Small intestine (tissue), 7 donors: ENCODE results near the gene NRP2. TPM values are rescaled to one million over a fixed set of nuclear protein-coding genes. Genes with fewer than 3 reads are reported as not detected.

Experiments used
- DNase-seq, 2 donors: peaks; one replicate each; pipeline versions ENCODE4 v3.0.0 to v3.0.0-alpha.2; 2013
- FAIRE-seq: peaks from 2 replicates; lab custom pipeline; 2012; peaks lifted over from hg19 to GRCh38; lab: Jason Lieb, UNC
- H3K27ac ChIP-seq, 3 donors: one replicate each; pipeline ENCODE4 v1.5.1; 2013; ENCODE audit warnings: low read length in 2 of 3, mild to moderate bottlenecking in 2 of 3, control low read depth in 1 of 3, inconsistent platforms in 1 of 3, low read depth in 1 of 3, moderate library complexity in 1 of 3
- H3K27me3 ChIP-seq, 3 donors: one replicate each; pipeline ENCODE4 v1.6.1; 2013; ENCODE audit warnings: low read length in 3 of 3, inconsistent platforms in 1 of 3; ENCODE audit not compliant: control insufficient read depth in 3 of 3, insufficient read depth in 3 of 3
- H3K36me3 ChIP-seq, 3 donors: one replicate each; pipeline ENCODE4 v1.6.1; 2013; ENCODE audit warnings: low read length in 3 of 3, inconsistent platforms in 1 of 3, low read depth in 1 of 3, mild to moderate bottlenecking in 1 of 3, moderate library complexity in 1 of 3; ENCODE audit not compliant: control insufficient read depth in 3 of 3, insufficient read depth in 2 of 3
- H3K4me1 ChIP-seq, 3 donors: one replicate each; pipeline ENCODE4 v1.6.1; 2013; ENCODE audit warnings: low read length in 2 of 3, inconsistent platforms in 1 of 3, low read depth in 1 of 3, mild to moderate bottlenecking in 1 of 3, moderate library complexity in 1 of 3; ENCODE audit not compliant: control insufficient read depth in 3 of 3, insufficient read depth in 2 of 3
- H3K4me3 ChIP-seq, 3 donors: one replicate each; pipeline ENCODE4 v1.5.1; 2013; ENCODE audit warnings: low read length in 3 of 3, control low read depth in 1 of 3, inconsistent platforms in 1 of 3, low read depth in 1 of 3, mild to moderate bottlenecking in 1 of 3, moderate library complexity in 1 of 3
- H3K9me3 ChIP-seq, 2 donors: one replicate each; pipeline ENCODE4 v1.6.1; 2013; ENCODE audit warnings: low read depth in 1 of 2, low read length in 1 of 2; ENCODE audit not compliant: control insufficient read depth in 2 of 2, insufficient read depth in 1 of 2
- WGBS, 3 donors: extraction: QIAGEN DNeasy Blood & Tissue Kit; methylation state at CpG; one replicate each; pipeline ENCODE4 v1.1.7; 2013; 5-methylcytosine and 5-hydroxymethylcytosine counted together
- polyA plus RNA-seq, 4 donors: library from polyadenylated mRNA; stranded (reverse) in 3 of 4; unstranded in 1 of 4; fragments of 200-250 nt in 3 of 4; fragments of 120-200 nt in 1 of 4; gene quantifications; one replicate each; pipeline versions ENCODE4 v1.2.1 to v1.2.3, GENCODE V29; 2013
- donor health status: healthy with polysubstance abuse.
- donor health status: control.
- donor health status: control.
- donor health status: Bipolar disorder and iron deficiency.
- donor health status: healthy.

The NRP2 gene
- polyA plus RNA-seq, 4 donors = 0.81 to 9.6 (median 4.9) TPM

- Histone ChIP-seq H3K4me3 (no peak overlapping the region), H3K27me3 (no peaks in the 10 kb centered on the region), H3K36me3 (peaks cover 0 to 6% (median 0%) of the 10 kb centered on the region in 3 donors), H3K27ac (peak overlapping the region in 1 of 3 donors; percentile 2), H3K9me3 (no peaks in the 10 kb centered on the region), H3K4me1 (peaks cover 0 to 12% (median 11%) of the 10 kb centered on the region in 3 donors)
- DNase-seq (no peak), FAIRE-seq (no peak)
- WGBS, 3 donors = 72 to 77% (median 73%) methylated on average over 4 of the region's 4 CpGs
These were observed 75.8 kb downstream of the NRP2 start for GRCh38 chr2:205758051-205758450.

- Histone ChIP-seq H3K4me1 (peaks cover 0 to 13% (median 12%) of the 10 kb centered on the region in 3 donors), H3K27ac (peak overlapping the region in 1 of 3 donors; percentile 2), H3K36me3 (peaks cover 0 to 6% (median 0%) of the 10 kb centered on the region in 3 donors), H3K27me3 (no peaks in the 10 kb centered on the region), H3K9me3 (no peaks in the 10 kb centered on the region), H3K4me3 (no peak overlapping the region)
- DNase-seq (no peak), FAIRE-seq (no peak)
- WGBS, 3 donors = 80 to 84% (median 84%) methylated on average over 5 of the region's 5 CpGs
These were observed 76.2 kb downstream of the NRP2 start for GRCh38 chr2:205758500-205758899.

GRCh38 chr2:205759257-205759656 lies 77.0 kb downstream of the NRP2 start:
- H3K27ac ChIP-seq = no peak overlapping the region
- no peaks in the 10 kb centered on the region for H3K9me3 ChIP-seq
- no peak overlapping the region for H3K4me3 ChIP-seq
- WGBS, 3 donors = 74 to 89% (median 86%) methylated on average over 4 of the region's 4 CpGs
- DNase-seq (no peak), FAIRE-seq (no peak)
- peaks cover 0 to 17% (median 12%) of the 10 kb centered on the region in 3 donors for H3K4me1 ChIP-seq
- peaks cover 0 to 6% (median 0%) of the 10 kb centered on the region in 3 donors for H3K36me3 ChIP-seq
- no peaks in the 10 kb centered on the region for H3K27me3 ChIP-seq

GRCh38 chr2:205759732-205760131 lies 77.4 kb downstream of the NRP2 start:
- WGBS, 3 donors = 89 to 94% (median 93%) methylated on average over 1 of the region's 1 CpG
- Histone ChIP-seq H3K27me3 (no peaks in the 10 kb centered on the region), H3K27ac (no peak overlapping the region), H3K4me1 (peaks cover 0 to 16% (median 8%) of the 10 kb centered on the region in 3 donors), H3K4me3 (no peak overlapping the region), H3K36me3 (peaks cover 0 to 6% (median 0%) of the 10 kb centered on the region in 3 donors), H3K9me3 (no peaks in the 10 kb centered on the region)
- no peak for FAIRE-seq
- no peak for DNase-seq

- no peak for DNase-seq
- Histone ChIP-seq H3K9me3 (no peaks in the 10 kb centered on the region), H3K36me3 (peaks cover 0 to 6% (median 0%) of the 10 kb centered on the region in 3 donors), H3K4me3 (no peak overlapping the region), H3K27ac (no peak overlapping the region), H3K4me1 (peaks cover 0 to 13% (median 4%) of the 10 kb centered on the region in 3 donors), H3K27me3 (no peaks in the 10 kb centered on the region)
- FAIRE-seq = no peak
- 80 to 89% (median 82%) methylated on average over 6 of the region's 6 CpGs for WGBS, 3 donors
These were observed 77.9 kb downstream of the NRP2 start for GRCh38 chr2:205760157-205760556.

- no peak overlapping the region for H3K4me3 ChIP-seq
- H3K9me3 ChIP-seq = no peaks in the 10 kb centered on the region
- FAIRE-seq = no peak
- DNase-seq = no peak
- H3K4me1 ChIP-seq = peaks cover 0 to 13% (median 0%) of the 10 kb centered on the region in 3 donors
- peaks cover 0 to 9% (median 0%) of the 10 kb centered on the region in 3 donors for H3K36me3 ChIP-seq
- WGBS, 3 donors = 85 to 92% (median 90%) methylated on average over 4 of the region's 4 CpGs
- H3K27ac ChIP-seq = no peak overlapping the region
- H3K27me3 ChIP-seq = no peaks in the 10 kb centered on the region
These were observed 79.1 kb downstream of the NRP2 start for GRCh38 chr2:205761421-205761820.

GRCh38 chr2:205762881-205763280 lies 80.6 kb downstream of the NRP2 start:
- H3K4me1 ChIP-seq = peaks cover 0 to 21% (median 0%) of the 10 kb centered on the region in 3 donors
- no peak for DNase-seq
- no peaks in the 10 kb centered on the region for H3K27me3 ChIP-seq
- H3K4me3 ChIP-seq = no peak overlapping the region
- FAIRE-seq = no peak
- H3K9me3 ChIP-seq = no peaks in the 10 kb centered on the region
- peaks cover 0 to 9% (median 0%) of the 10 kb centered on the region in 3 donors for H3K36me3 ChIP-seq
- H3K27ac ChIP-seq = no peak overlapping the region

GRCh38 chr2:205763708-205764211 lies 81.5 kb downstream of the NRP2 start:
- H3K4me1 ChIP-seq = peaks cover 0 to 29% (median 5%) of the 10 kb centered on the region in 3 donors
- 14 to 32% (median 23%) methylated on average over 21 of the region's 21 CpGs for WGBS, 3 donors
- peaks cover 0 to 9% (median 0%) of the 10 kb centered on the region in 3 donors for H3K36me3 ChIP-seq
- FAIRE-seq = no peak
- H3K9me3 ChIP-seq = no peaks in the 10 kb centered on the region
- peak in 1 of 2 donors; percentile 85 for DNase-seq
- H3K4me3 ChIP-seq = no peak overlapping the region
- peak overlapping the region in 1 of 3 donors; percentile 37 for H3K27ac ChIP-seq
- H3K27me3 ChIP-seq = no peaks in the 10 kb centered on the region
